Measurements from ENCODE around the gene C1QA. TPM values are rescaled to one million over a fixed set of nuclear protein-coding genes. Genes with fewer than 3 reads are reported as not detected.

Gene C1QA
- total and polyA plus RNA-seq, 2 experiments from 2014 or later = 5.9 to 7.8 TPM

- Histone ChIP-seq H3K27me3 (peaks cover 63% of the 10 kb centered on the region), H3K36me3 (replicated peaks; ENCODE audit: insufficient read depth, low read depth) (no peaks in the 10 kb centered on the region), H3K27ac (no peak overlapping the region), H3K4me2 (no peak overlapping the region), H3K4me1 (ENCODE audit: insufficient read depth) (no peaks in the 10 kb centered on the region), H3K9me3 (ENCODE audit: low read depth) (no peaks in the 10 kb centered on the region), H2AFZ (no peak overlapping the region), H3K9me2 (replicated peaks; ENCODE audit: insufficient read depth) (no peaks in the 10 kb centered on the region), H3K4me3 (no peak overlapping the region), H3K79me2 (no peaks in the 10 kb centered on the region), H4K20me1 (ENCODE audit: insufficient read depth, poor library complexity, severe bottlenecking) (no peaks in the 10 kb centered on the region)
- no peak for TF ChIP-seq EZH2phosphoT487 (IDR thresholded peaks at IDR 0.05; ENCODE audit: low read depth, severe bottlenecking, unreplicated experiment)
- no peak for TF ChIP-seq CTCF (IDR thresholded peaks at IDR 0.05; ENCODE audit: poor library complexity)
- no peak for TF ChIP-seq EZH2 (IDR thresholded peaks at IDR 0.05; ENCODE audit: borderline replicate concordance)
- DNase-seq (ENCODE audit: low spot score) = no peak
- 61% methylated on average over 4 of the region's 4 CpGs for WGBS (ENCODE audit: low lambda C conversion rate, missing lambda C conversion rate)
Measured at GRCh38 chr1:22606161-22606560, 30.3 kb upstream of the C1QA start.

- Histone ChIP-seq H3K4me1 (ENCODE audit: insufficient read depth) (no peaks in the 10 kb centered on the region), H3K27me3 (peaks cover 63% of the 10 kb centered on the region), H3K4me2 (no peak overlapping the region), H3K79me2 (no peaks in the 10 kb centered on the region), H3K36me3 (replicated peaks; ENCODE audit: insufficient read depth, low read depth) (no peaks in the 10 kb centered on the region), H2AFZ (no peak overlapping the region), H3K4me3 (no peak overlapping the region), H3K9me3 (ENCODE audit: low read depth) (no peaks in the 10 kb centered on the region), H3K9me2 (replicated peaks; ENCODE audit: insufficient read depth) (no peaks in the 10 kb centered on the region), H3K27ac (no peak overlapping the region), H4K20me1 (ENCODE audit: insufficient read depth, poor library complexity, severe bottlenecking) (no peaks in the 10 kb centered on the region)
- no peak for DNase-seq (ENCODE audit: low spot score)
- WGBS (ENCODE audit: low lambda C conversion rate, missing lambda C conversion rate) = 17% methylated on average over 10 of the region's 10 CpGs
- TF ChIP-seq EZH2 (IDR thresholded peaks at IDR 0.05; ENCODE audit: borderline replicate concordance) = no peak
- TF ChIP-seq CTCF (IDR thresholded peaks at IDR 0.05; ENCODE audit: poor library complexity) = no peak
- no peak for TF ChIP-seq EZH2phosphoT487 (IDR thresholded peaks at IDR 0.05; ENCODE audit: low read depth, severe bottlenecking, unreplicated experiment)
Measured at GRCh38 chr1:22607154-22607553, 29.3 kb upstream of the C1QA start.

- WGBS (ENCODE audit: low lambda C conversion rate, missing lambda C conversion rate) = 70% methylated on average over 2 of the region's 3 CpGs
- Histone ChIP-seq H3K4me3 (no peak overlapping the region), H3K79me2 (no peaks in the 10 kb centered on the region), H3K27me3 (peaks cover 69% of the 10 kb centered on the region), H3K4me2 (no peak overlapping the region), H3K9me2 (replicated peaks; ENCODE audit: insufficient read depth) (no peaks in the 10 kb centered on the region), H3K9me3 (ENCODE audit: low read depth) (no peaks in the 10 kb centered on the region), H3K27ac (no peak overlapping the region), H2AFZ (no peak overlapping the region), H4K20me1 (ENCODE audit: insufficient read depth, poor library complexity, severe bottlenecking) (no peaks in the 10 kb centered on the region), H3K36me3 (replicated peaks; ENCODE audit: insufficient read depth, low read depth) (no peaks in the 10 kb centered on the region), H3K4me1 (ENCODE audit: insufficient read depth) (no peaks in the 10 kb centered on the region)
- DNase-seq (ENCODE audit: low spot score) = no peak
- TF ChIP-seq EZH2 (IDR thresholded peaks at IDR 0.05; ENCODE audit: borderline replicate concordance) (no peak), CTCF (IDR thresholded peaks at IDR 0.05; ENCODE audit: poor library complexity) (no peak), EZH2phosphoT487 (IDR thresholded peaks at IDR 0.05; ENCODE audit: low read depth, severe bottlenecking, unreplicated experiment) (no peak)
Measured at GRCh38 chr1:22608361-22608760, 28.1 kb upstream of the C1QA start.

- no peak for DNase-seq (ENCODE audit: low spot score)
- H4K20me1 ChIP-seq (ENCODE audit: insufficient read depth, poor library complexity, severe bottlenecking) = no peaks in the 10 kb centered on the region
- H3K27ac ChIP-seq = no peak overlapping the region
- H3K79me2 ChIP-seq = no peaks in the 10 kb centered on the region
- H2AFZ ChIP-seq = no peak overlapping the region
- TF ChIP-seq EZH2phosphoT487 (IDR thresholded peaks at IDR 0.05; ENCODE audit: low read depth, severe bottlenecking, unreplicated experiment) (no peak), EZH2 (IDR thresholded peaks at IDR 0.05; ENCODE audit: borderline replicate concordance) (no peak), CTCF (IDR thresholded peaks at IDR 0.05; ENCODE audit: poor library complexity) (no peak)
- 36% methylated on average over 6 of the region's 6 CpGs for WGBS (ENCODE audit: low lambda C conversion rate, missing lambda C conversion rate)
- H3K36me3 ChIP-seq (replicated peaks; ENCODE audit: insufficient read depth, low read depth) = no peaks in the 10 kb centered on the region
- no peaks in the 10 kb centered on the region for H3K9me2 ChIP-seq (replicated peaks; ENCODE audit: insufficient read depth)
- no peaks in the 10 kb centered on the region for H3K9me3 ChIP-seq (ENCODE audit: low read depth)
- no peaks in the 10 kb centered on the region for H3K4me1 ChIP-seq (ENCODE audit: insufficient read depth)
- no peak overlapping the region for H3K4me2 ChIP-seq
- peaks cover 60% of the 10 kb centered on the region for H3K27me3 ChIP-seq
- no peak overlapping the region for H3K4me3 ChIP-seq
Measured at GRCh38 chr1:22609291-22609690, 27.1 kb upstream of the C1QA start.
